Lower lobe of right lung (tissue), 2 donors: Measurements from ENCODE around the gene GALR2. TPM values are rescaled to one million over a fixed set of nuclear protein-coding genes. Genes with fewer than 3 reads are reported as not detected.
"Not testable (repeated sequence)": the region's sequence is repeated elsewhere in the genome, so short reads cannot be mapped to it uniquely, and the experiment has no call there.

Experiments used
- ATAC-seq, 2 donors: fragments of 200-7000 bp; cut with Tn5 transposase; one replicate each; pipeline ENCODE4 v1.9.1; 2020 to 2022; ENCODE audit warnings: mild to moderate bottlenecking in 2 of 2, moderate library complexity in 2 of 2
- DNase-seq: peaks from one replicate; pipeline ENCODE4 v3.0.0-alpha.2; 2020
- H3K27ac ChIP-seq: fragments of 200-600 bp; one replicate; pipeline ENCODE4 v1.8.0; 2022
- H3K27me3 ChIP-seq: fragments of 200-600 bp; one replicate; pipeline ENCODE4 v1.8.0; 2022; ENCODE audit warnings: low read depth
- H3K36me3 ChIP-seq: fragments of 200-600 bp; one replicate; pipeline ENCODE4 v1.8.0; 2022; ENCODE audit warnings: mild to moderate bottlenecking
- H3K4me1 ChIP-seq: fragments of 200-600 bp; one replicate; pipeline ENCODE4 v1.8.0; 2022
- H3K4me3 ChIP-seq: fragments of 200-600 bp; one replicate; pipeline ENCODE4 v1.8.0; 2022; ENCODE audit warnings: mild to moderate bottlenecking
- H3K9me3 ChIP-seq: fragments of 200-600 bp; one replicate; pipeline ENCODE4 v1.8.0; 2022
- intact Hi-C: fragments of 100-400 bp; cut with DNase I; formaldehyde crosslinking; loops from one replicate; pipeline ENCODE4 v1.11.0; 2022
- total RNA-seq: library from RNA; stranded (reverse); fragmentation: NEBNext Ultra II Directional; extraction: Animal tissue kit (Norgen Biotek cat#: 25700); gene quantifications from one replicate; pipeline ENCODE4 v1.2.1, GENCODE V29; 2021
- TF ChIP-seq, protein P1 (sequence below): fragments of 200-600 bp; IDR thresholded peaks from one replicate; pipeline ENCODE4 v1.8.0; 2022; ENCODE audit warnings: antibody characterized with exemption, mild to moderate bottlenecking
- donor health status: DM: no; HTN: yes; CAD: no; lungs with severe emphysema.

Gene GALR2
- total RNA-seq, 1 donor from 2014 or later: not detected

DNA sequence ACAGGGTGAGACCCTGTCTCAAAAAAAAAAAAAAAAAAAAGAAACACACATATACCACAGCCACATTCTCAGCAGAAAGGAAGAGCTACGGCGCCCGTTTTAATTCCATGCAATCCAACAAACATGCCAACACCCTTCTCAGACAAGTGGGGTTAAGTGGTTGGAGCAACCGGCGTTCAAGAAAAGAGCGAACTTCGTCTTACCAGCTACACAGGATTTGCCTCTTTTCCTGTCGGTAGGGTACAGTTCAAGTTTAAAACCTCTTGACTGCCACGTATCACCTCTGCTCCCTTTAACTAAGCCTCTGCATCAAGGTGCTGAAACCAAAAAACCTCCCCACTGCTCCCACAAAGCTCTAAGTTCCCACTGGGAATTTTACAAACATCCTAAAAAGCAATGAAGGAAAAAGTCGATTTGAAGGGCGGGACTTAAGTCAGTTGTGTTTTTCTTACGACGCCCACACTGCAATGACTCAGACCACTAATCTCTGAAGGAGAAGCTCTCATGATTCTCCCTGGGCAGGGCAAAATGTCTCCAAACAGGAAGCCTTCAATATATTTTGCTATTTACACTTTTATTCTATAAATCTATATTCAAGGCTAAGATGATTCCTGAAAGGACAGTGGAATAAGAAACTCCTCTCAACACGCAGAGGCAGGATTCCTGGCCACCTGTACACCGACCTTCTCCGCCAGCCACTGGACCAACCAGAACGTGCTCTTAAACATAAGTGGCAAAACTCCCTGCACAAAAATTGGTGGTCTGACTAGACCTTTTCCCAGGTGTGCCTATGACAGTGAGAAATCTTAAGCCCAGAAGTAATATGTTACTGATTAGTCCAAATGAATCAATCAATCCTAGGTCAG, 21.1 kb upstream of the GALR2 start:
- TF ChIP-seq, protein P1, sequence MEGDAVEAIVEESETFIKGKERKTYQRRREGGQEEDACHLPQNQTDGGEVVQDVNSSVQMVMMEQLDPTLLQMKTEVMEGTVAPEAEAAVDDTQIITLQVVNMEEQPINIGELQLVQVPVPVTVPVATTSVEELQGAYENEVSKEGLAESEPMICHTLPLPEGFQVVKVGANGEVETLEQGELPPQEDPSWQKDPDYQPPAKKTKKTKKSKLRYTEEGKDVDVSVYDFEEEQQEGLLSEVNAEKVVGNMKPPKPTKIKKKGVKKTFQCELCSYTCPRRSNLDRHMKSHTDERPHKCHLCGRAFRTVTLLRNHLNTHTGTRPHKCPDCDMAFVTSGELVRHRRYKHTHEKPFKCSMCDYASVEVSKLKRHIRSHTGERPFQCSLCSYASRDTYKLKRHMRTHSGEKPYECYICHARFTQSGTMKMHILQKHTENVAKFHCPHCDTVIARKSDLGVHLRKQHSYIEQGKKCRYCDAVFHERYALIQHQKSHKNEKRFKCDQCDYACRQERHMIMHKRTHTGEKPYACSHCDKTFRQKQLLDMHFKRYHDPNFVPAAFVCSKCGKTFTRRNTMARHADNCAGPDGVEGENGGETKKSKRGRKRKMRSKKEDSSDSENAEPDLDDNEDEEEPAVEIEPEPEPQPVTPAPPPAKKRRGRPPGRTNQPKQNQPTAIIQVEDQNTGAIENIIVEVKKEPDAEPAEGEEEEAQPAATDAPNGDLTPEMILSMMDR: no peak
- peaks cover 32% of the 10 kb centered on the region for H3K4me1 ChIP-seq
- intact Hi-C loops: no loop called here
- H3K9me3 ChIP-seq: no peaks in the 10 kb centered on the region
- DNase-seq (no peak), ATAC-seq (peak; percentile 71 to 78)
- no peak overlapping the region for H3K4me3 ChIP-seq
- peak overlapping the region; percentile 71 for H3K27ac ChIP-seq
- no peaks in the 10 kb centered on the region for H3K27me3 ChIP-seq
- H3K36me3 ChIP-seq: peaks cover 99% of the 10 kb centered on the region

DNA sequence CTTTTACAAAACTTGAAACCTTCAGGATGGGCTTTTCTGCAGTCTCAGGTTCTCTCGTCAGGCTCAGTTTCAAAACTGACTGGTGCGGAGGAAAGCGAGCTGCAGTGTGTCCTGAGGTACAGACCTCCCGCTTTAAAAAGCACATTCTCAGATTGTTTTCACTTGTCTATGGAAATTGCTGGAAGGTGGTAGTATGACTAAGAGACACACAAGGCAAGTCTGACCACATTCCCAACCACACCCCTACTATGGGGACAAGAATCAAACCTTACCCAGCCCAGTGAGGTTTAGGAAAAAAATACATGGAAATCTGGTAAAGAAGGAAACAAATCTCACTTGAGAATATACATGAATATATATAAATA, 20.5 kb upstream of the GALR2 start:
- TF ChIP-seq, protein P1: no peak
- intact Hi-C loops: no loop called here
- peaks cover 29% of the 10 kb centered on the region for H3K4me1 ChIP-seq
- H3K36me3 ChIP-seq: peaks cover 99% of the 10 kb centered on the region
- no peaks in the 10 kb centered on the region for H3K9me3 ChIP-seq
- no peaks in the 10 kb centered on the region for H3K27me3 ChIP-seq
- peak overlapping the region; percentile 71 for H3K27ac ChIP-seq
- peak; percentile 73 to 74 for ATAC-seq
- DNase-seq: no peak
- H3K4me3 ChIP-seq: no peak overlapping the region

DNA sequence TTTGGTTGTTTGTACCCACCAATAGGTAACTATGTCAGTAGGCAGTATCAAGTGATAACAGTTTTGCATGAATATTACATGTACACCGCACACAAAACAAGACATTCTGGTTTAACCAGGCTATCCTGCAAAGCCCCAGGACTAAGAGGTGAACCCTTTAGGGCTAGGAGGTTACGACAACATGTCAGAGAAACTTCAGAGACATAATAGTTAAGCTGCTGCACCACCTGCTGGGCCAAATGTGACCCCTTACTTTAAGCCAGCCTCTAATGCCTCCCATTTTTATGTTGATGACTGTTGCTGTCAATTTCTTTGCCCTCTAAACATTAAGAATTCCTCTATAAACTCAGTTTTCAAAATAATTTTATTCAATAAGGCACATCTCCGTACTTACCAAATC, 17.7 kb upstream of the GALR2 start:
- TF ChIP-seq, protein P1: no peak
- H3K4me1 ChIP-seq: peaks cover 11% of the 10 kb centered on the region
- no peaks in the 10 kb centered on the region for H3K27me3 ChIP-seq
- intact Hi-C loops: no loop called here
- no peak overlapping the region for H3K4me3 ChIP-seq
- ATAC-seq (peak; percentile 17 to 33), DNase-seq (no peak)
- H3K36me3 ChIP-seq: peaks cover 99% of the 10 kb centered on the region
- H3K27ac ChIP-seq: no peak overlapping the region
- H3K9me3 ChIP-seq: no peaks in the 10 kb centered on the region

GRCh38 chr17:76058264-76058663, 16.3 kb upstream of the GALR2 start:
- peaks cover 97% of the 10 kb centered on the region for H3K36me3 ChIP-seq
- intact Hi-C loops, ATAC-seq, H3K27ac ChIP-seq, H3K27me3 ChIP-seq, H3K4me1 ChIP-seq, DNase-seq, H3K4me3 ChIP-seq, H3K9me3 ChIP-seq: not testable (repeated sequence)

GRCh38 chr17:76063875-76064546, 10.6 kb upstream of the GALR2 start:
- no peaks in the 10 kb centered on the region for H3K27me3 ChIP-seq
- ATAC-seq (no peak), DNase-seq (no peak)
- TF ChIP-seq, protein P1: no peak
- intact Hi-C loops: no loop called here
- no peak overlapping the region for H3K27ac ChIP-seq
- no peaks in the 10 kb centered on the region for H3K9me3 ChIP-seq
- H3K4me1 ChIP-seq: no peaks in the 10 kb centered on the region
- no peak overlapping the region for H3K4me3 ChIP-seq
- H3K36me3 ChIP-seq: peaks cover 97% of the 10 kb centered on the region

GRCh38 chr17:76065775-76066174, 8.8 kb upstream of the GALR2 start:
- Histone ChIP-seq H3K4me1 (peaks cover 13% of the 10 kb centered on the region), H3K4me3 (no peak overlapping the region), H3K9me3 (no peaks in the 10 kb centered on the region), H3K36me3 (peaks cover 91% of the 10 kb centered on the region), H3K27me3 (no peaks in the 10 kb centered on the region), H3K27ac (no peak overlapping the region)
- ATAC-seq: no peak
- intact Hi-C loops: no loop called here
- no peak for DNase-seq
- TF ChIP-seq, protein P1: no peak
